ENCODE measurements around the gene IKZF2. TPM values are rescaled to one million over a fixed set of nuclear protein-coding genes. Genes with fewer than 3 reads are reported as not detected.

Gene IKZF2
- total RNA-seq, 1 experiment from 2014 or later: 8.8 TPM

DNA sequence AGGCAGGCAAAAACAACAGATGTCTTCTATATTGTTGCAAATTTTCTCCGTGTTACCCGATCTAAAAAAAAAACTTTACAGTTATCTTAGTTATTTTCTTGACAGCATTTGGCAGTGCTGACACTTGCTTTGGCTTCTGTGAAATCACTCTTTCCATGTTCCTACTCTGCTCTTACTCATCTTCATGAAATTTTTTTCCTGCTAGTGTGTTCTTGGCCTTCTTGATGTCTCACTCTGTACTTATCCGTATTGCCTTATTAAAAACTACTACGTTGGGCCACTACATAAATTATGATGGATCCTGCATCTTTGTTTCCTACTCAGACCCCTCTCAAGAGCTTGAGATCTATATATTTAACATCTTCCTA lies 134.4 kb downstream of the IKZF2 start:
- Mint-ChIP-seq H3K4me1 (ENCODE audit: insufficient read depth, unreplicated experiment) (peaks cover 5% of the 10 kb centered on the region), H3K36me3 (ENCODE audit: insufficient read depth, unreplicated experiment) (peaks cover 35% of the 10 kb centered on the region), H3K27ac (ENCODE audit: low read depth, unreplicated experiment) (no peak overlapping the region), H3K4me3 (ENCODE audit: unreplicated experiment) (no peak overlapping the region), H3K27me3 (ENCODE audit: insufficient read depth, unreplicated experiment) (no peaks in the 10 kb centered on the region), H3K9me3 (ENCODE audit: unreplicated experiment) (no peaks in the 10 kb centered on the region)
- TF ChIP-seq, protein P1, sequence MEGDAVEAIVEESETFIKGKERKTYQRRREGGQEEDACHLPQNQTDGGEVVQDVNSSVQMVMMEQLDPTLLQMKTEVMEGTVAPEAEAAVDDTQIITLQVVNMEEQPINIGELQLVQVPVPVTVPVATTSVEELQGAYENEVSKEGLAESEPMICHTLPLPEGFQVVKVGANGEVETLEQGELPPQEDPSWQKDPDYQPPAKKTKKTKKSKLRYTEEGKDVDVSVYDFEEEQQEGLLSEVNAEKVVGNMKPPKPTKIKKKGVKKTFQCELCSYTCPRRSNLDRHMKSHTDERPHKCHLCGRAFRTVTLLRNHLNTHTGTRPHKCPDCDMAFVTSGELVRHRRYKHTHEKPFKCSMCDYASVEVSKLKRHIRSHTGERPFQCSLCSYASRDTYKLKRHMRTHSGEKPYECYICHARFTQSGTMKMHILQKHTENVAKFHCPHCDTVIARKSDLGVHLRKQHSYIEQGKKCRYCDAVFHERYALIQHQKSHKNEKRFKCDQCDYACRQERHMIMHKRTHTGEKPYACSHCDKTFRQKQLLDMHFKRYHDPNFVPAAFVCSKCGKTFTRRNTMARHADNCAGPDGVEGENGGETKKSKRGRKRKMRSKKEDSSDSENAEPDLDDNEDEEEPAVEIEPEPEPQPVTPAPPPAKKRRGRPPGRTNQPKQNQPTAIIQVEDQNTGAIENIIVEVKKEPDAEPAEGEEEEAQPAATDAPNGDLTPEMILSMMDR (IDR thresholded peaks at IDR 0.05; ENCODE audit: unreplicated experiment): no peak
- ChIA-PET POLR2A (no interaction called here), CTCF (no interaction called here)
- intact Hi-C loops (cut with micrococcal nuclease): no loop called here
- no peak for DNase-seq (ENCODE audit: unreplicated experiment)
- no TSS peak for BruUV-seq (replicated peaks)

DNA sequence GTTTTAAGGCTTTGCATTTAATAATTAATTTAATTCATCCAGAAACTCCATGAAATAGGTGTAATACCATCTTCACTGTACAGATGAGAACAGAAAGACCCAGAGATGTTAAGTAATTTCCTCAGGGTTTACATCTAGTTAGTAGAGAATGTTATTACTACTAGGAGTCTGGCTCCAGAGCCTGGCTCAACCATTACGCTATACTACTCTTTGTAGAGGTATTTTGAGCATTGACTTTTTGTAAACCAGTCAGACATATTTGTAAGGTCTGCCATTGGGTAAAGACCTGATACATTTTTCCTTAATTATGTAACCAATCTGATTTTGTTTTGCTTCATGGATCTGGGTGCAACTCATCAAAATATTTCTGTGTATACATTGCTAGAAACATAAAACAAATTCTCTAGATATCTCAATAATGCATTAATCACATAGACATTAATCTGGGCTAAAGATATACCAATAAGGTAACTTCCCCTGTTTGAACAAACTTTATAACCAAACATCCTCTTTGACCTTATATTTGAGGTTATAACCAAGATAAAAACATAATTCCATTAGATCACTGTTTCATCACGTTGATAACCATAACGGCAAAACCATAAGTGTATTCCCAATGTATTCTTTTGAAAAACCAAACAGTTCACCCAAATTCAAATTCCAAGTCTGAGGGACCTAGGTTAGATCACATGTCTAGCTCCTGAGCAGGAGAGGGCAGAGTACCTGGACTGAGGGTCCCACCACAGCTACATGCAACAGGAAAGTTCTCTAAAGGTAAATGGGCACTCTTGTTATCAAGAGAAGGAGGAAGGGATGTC lies 135.0 kb downstream of the IKZF2 start:
- Mint-ChIP-seq H3K36me3 (ENCODE audit: insufficient read depth, unreplicated experiment) (peaks cover 38% of the 10 kb centered on the region), H3K4me1 (ENCODE audit: insufficient read depth, unreplicated experiment) (peaks cover 5% of the 10 kb centered on the region), H3K27me3 (ENCODE audit: insufficient read depth, unreplicated experiment) (no peaks in the 10 kb centered on the region), H3K4me3 (ENCODE audit: unreplicated experiment) (no peak overlapping the region), H3K27ac (ENCODE audit: low read depth, unreplicated experiment) (no peak overlapping the region), H3K9me3 (ENCODE audit: unreplicated experiment) (no peaks in the 10 kb centered on the region)
- intact Hi-C loops (cut with micrococcal nuclease): no loop called here
- ChIA-PET POLR2A (no interaction called here), CTCF (no interaction called here)
- TF ChIP-seq, protein P1 (IDR thresholded peaks at IDR 0.05; ENCODE audit: unreplicated experiment): no peak
- no TSS peak for BruUV-seq (replicated peaks)
- DNase-seq (ENCODE audit: unreplicated experiment): no peak

DNA sequence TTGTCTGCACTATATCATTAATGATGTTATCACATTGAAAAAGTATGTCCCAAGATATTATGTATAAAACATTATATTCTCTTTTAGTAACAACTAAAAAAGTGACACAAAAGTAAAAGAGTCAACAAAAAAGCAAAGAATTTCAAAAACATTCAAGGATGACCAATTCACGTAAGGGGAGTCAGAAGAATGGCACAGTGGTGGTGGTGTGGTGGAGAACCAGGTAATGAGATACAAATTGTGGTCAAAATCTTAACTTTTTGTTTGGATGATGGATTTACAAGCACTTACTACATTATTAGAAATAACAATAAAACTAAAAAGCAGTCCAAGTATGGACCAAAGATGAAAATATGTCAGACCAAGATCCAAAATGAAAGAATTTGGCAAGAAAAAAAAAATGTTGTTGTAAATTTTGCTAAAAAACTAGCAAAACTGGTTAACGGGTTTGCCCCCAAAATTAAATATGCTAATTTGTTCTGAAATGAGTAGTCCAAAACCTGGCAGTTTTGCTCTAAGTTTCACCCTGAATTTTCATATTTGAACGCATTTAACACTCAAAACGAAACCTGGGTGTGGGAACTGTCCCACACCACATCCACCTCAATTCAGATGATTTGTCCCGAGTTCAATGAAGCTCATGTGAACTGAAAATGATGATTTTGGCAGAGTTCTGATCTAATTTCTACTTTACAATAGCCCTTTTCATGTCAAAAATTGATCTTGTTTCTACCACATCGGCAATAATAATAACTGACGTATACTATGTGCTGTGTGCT lies 135.8 kb downstream of the IKZF2 start:
- ChIA-PET POLR2A (no interaction called here), CTCF (no interaction called here)
- H3K4me3 Mint-ChIP-seq (ENCODE audit: unreplicated experiment): no peak overlapping the region
- BruUV-seq (replicated peaks): no TSS peak
- H3K27me3 Mint-ChIP-seq (ENCODE audit: insufficient read depth, unreplicated experiment): no peaks in the 10 kb centered on the region
- no peak for DNase-seq (ENCODE audit: unreplicated experiment)
- peaks cover 5% of the 10 kb centered on the region for H3K4me1 Mint-ChIP-seq (ENCODE audit: insufficient read depth, unreplicated experiment)
- intact Hi-C loops (cut with micrococcal nuclease): no loop called here
- no peak overlapping the region for H3K27ac Mint-ChIP-seq (ENCODE audit: low read depth, unreplicated experiment)
- H3K36me3 Mint-ChIP-seq (ENCODE audit: insufficient read depth, unreplicated experiment): peaks cover 34% of the 10 kb centered on the region
- TF ChIP-seq, protein P1 (IDR thresholded peaks at IDR 0.05; ENCODE audit: unreplicated experiment): no peak
- peaks cover 3% of the 10 kb centered on the region for H3K9me3 Mint-ChIP-seq (ENCODE audit: unreplicated experiment)

DNA sequence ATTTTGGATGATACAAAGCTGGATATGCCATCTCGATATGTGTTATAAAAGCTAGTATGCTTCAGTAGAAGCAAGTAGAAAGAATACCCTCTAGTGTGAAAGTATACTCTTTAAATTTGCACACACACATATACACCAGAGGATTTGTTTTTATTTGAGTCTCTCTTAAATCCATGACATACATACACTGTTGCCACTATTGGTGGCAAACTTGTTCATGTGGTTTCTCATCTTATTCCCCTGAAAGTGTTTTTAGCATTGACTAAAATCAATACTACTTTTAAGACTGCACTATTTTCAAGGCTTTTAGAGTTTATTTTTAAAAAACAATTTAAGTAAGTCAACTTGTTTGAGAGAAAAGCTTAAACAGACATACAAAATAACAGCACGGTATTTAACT lies 137.4 kb downstream of the IKZF2 start:
- TF ChIP-seq, protein P1 (IDR thresholded peaks at IDR 0.05; ENCODE audit: unreplicated experiment): no peak
- ChIA-PET POLR2A (interaction anchor here (0.8 to 1.0 kb wide), 2 partner anchors 9 to 10 kb away, joined by 3 to 4 read pairs; no protein-coding TSS in a partner anchor), CTCF (interaction anchor here (0.6 kb wide), 2 partner anchors 99 to 121 kb away, joined by 3 to 4 read pairs; no protein-coding TSS in a partner anchor)
- no peak overlapping the region for H3K4me3 Mint-ChIP-seq (ENCODE audit: unreplicated experiment)
- no peak for DNase-seq (ENCODE audit: unreplicated experiment)
- H3K27me3 Mint-ChIP-seq (ENCODE audit: insufficient read depth, unreplicated experiment): no peaks in the 10 kb centered on the region
- peaks cover 7% of the 10 kb centered on the region for H3K9me3 Mint-ChIP-seq (ENCODE audit: unreplicated experiment)
- no TSS peak for BruUV-seq (replicated peaks)
- H3K27ac Mint-ChIP-seq (ENCODE audit: low read depth, unreplicated experiment): no peak overlapping the region
- intact Hi-C loops (cut with micrococcal nuclease): no loop called here
- H3K36me3 Mint-ChIP-seq (ENCODE audit: insufficient read depth, unreplicated experiment): peaks cover 31% of the 10 kb centered on the region
- H3K4me1 Mint-ChIP-seq (ENCODE audit: insufficient read depth, unreplicated experiment): peaks cover 12% of the 10 kb centered on the region
